HEK293 (cell line): ENCODE results near the gene PCF11.

Source experiments
- CTCF ChIA-PET: fragments of 350-600 bp; formaldehyde crosslinking; extraction: SDS; loops from one replicate; lab custom pipeline; 2021; ENCODE audit warnings: antibody characterized with exemption; lab: Yijun Ruan, JAX
- POLR2A ChIA-PET: fragments of 300-600 bp; formaldehyde crosslinking; extraction: SDS; loops from one replicate; lab custom pipeline; 2020; ENCODE audit warnings: antibody characterized with exemption, inconsistent platforms; lab: Yijun Ruan, JAX
- H3K27ac ChIP-seq: fragments of 200-500 bp; sonication (Bioruptor generic); 2 replicates; pipeline ENCODE4 v1.5.1; 2014; ENCODE audit warnings: low read depth, low read length, control low read depth, inconsistent platforms; ENCODE audit errors: extremely low read depth
- H3K36me3 ChIP-seq, 2 experiments: fragments of 200-500 bp in 1 of 2; sonication (Bioruptor generic) in 1 of 2; 1 replicate in 1 of 2; 2 replicates in 1 of 2; pipeline ENCODE4 v1.5.1; 2014 to 2017; ENCODE audit warnings: inconsistent platforms in 2 of 2, low read length in 2 of 2; ENCODE audit not compliant: control insufficient read depth in 2 of 2, insufficient read depth in 1 of 2
- H3K4me1 ChIP-seq: fragments of 200-500 bp; sonication (Bioruptor generic); 2 replicates; pipeline ENCODE4 v1.5.1; 2014; ENCODE audit warnings: mild to moderate bottlenecking, low read length, inconsistent platforms; ENCODE audit not compliant: control insufficient read depth, insufficient read depth
- H3K4me3 ChIP-seq: 2 replicates; pipeline ENCODE4 v1.5.1; 2011; ENCODE audit warnings: low read depth, mild to moderate bottlenecking, control low read depth, low read length, moderate library complexity
- H3K9me3 ChIP-seq: fragments of 200-500 bp; sonication (Bioruptor generic); 2 replicates; pipeline ENCODE4 v1.5.1; 2014; ENCODE audit warnings: low read depth, low read length, inconsistent platforms; ENCODE audit not compliant: control insufficient read depth, insufficient read depth
- INSM2 ChIP-seq: fragments of 450-650 bp; formaldehyde crosslinking; IDR thresholded peaks from 2 replicates; pipeline ENCODE4 v1.5.1; 2016; ENCODE audit warnings: missing biosample characterization, missing genetic modification characterization
- KLF1 ChIP-seq: fragments of 450-650 bp; formaldehyde crosslinking; IDR thresholded peaks from 2 replicates; pipeline ENCODE4 v1.5.1; 2016; ENCODE audit warnings: missing biosample characterization, missing genetic modification characterization
- KLF9 ChIP-seq: fragments of 450-650 bp; formaldehyde crosslinking; IDR thresholded peaks from 2 replicates; pipeline ENCODE4 v1.5.1; 2016; ENCODE audit warnings: missing biosample characterization, missing genetic modification characterization, low read depth
- OVOL3 ChIP-seq: fragments of 450-650 bp; formaldehyde crosslinking; IDR thresholded peaks from 2 replicates; pipeline ENCODE4 v1.5.1; 2016; ENCODE audit warnings: missing biosample characterization, missing genetic modification characterization
- PRDM2 ChIP-seq: fragments of 450-650 bp; formaldehyde crosslinking; IDR thresholded peaks from 2 replicates; pipeline ENCODE4 v1.5.1; 2016; ENCODE audit warnings: missing biosample characterization, missing genetic modification characterization, borderline replicate concordance
- SP2 ChIP-seq: fragments of 450-650 bp; formaldehyde crosslinking; IDR thresholded peaks from 2 replicates; pipeline ENCODE4 v1.5.1; 2016; ENCODE audit warnings: missing biosample characterization, missing genetic modification characterization
- TSHZ1 ChIP-seq: fragments of 450-650 bp; formaldehyde crosslinking; IDR thresholded peaks from 2 replicates; pipeline ENCODE4 v1.5.1; 2016; ENCODE audit warnings: missing biosample characterization, missing genetic modification characterization, borderline replicate concordance
- YY2 ChIP-seq: fragments of 450-650 bp; formaldehyde crosslinking; IDR thresholded peaks from 2 replicates; pipeline ENCODE4 v1.5.1; 2016; ENCODE audit warnings: missing biosample characterization, missing genetic modification characterization
- ZNF112 ChIP-seq: fragments of 450-650 bp; formaldehyde crosslinking; IDR thresholded peaks from 2 replicates; pipeline ENCODE4 v1.5.0; 2017; ENCODE audit warnings: missing biosample characterization, missing genetic modification characterization
- ZNF175 ChIP-seq: fragments of 450-650 bp; formaldehyde crosslinking; IDR thresholded peaks from 2 replicates; pipeline ENCODE4 v1.5.1; 2016; ENCODE audit warnings: missing biosample characterization, missing genetic modification characterization
- ZNF335 ChIP-seq: fragments of 450-650 bp; formaldehyde crosslinking; conservative IDR thresholded peaks from 2 replicates; pipeline ENCODE4 v1.5.1; 2016; ENCODE audit warnings: missing biosample characterization, missing genetic modification characterization
- ZNF341 ChIP-seq: fragments of 450-650 bp; formaldehyde crosslinking; IDR thresholded peaks from 2 replicates; pipeline ENCODE4; 2016; ENCODE audit warnings: low read depth, missing biosample characterization, missing genetic modification characterization
- ZNF350 ChIP-seq: fragments of 450-650 bp; formaldehyde crosslinking; IDR thresholded peaks from 2 replicates; pipeline ENCODE4 v1.5.0; 2017; ENCODE audit warnings: missing biosample characterization, mild to moderate bottlenecking, missing genetic modification characterization
- ZNF391 ChIP-seq: fragments of 450-650 bp; formaldehyde crosslinking; IDR thresholded peaks from 2 replicates; pipeline ENCODE4 v1.5.1; 2016; ENCODE audit warnings: low read depth, missing biosample characterization, missing genetic modification characterization, borderline replicate concordance
- ZNF571 ChIP-seq: fragments of 450-650 bp; formaldehyde crosslinking; IDR thresholded peaks from 2 replicates; pipeline ENCODE4 v1.5.0; 2017; ENCODE audit warnings: missing biosample characterization, missing genetic modification characterization
- ZNF585B ChIP-seq: fragments of 450-650 bp; formaldehyde crosslinking; IDR thresholded peaks from 2 replicates; pipeline ENCODE4 v1.5.1; 2016; ENCODE audit warnings: missing biosample characterization, missing genetic modification characterization
- ZNF777 ChIP-seq: fragments of 450-650 bp; formaldehyde crosslinking; IDR thresholded peaks from 2 replicates; pipeline ENCODE4 v1.5.1; 2017; ENCODE audit warnings: missing biosample characterization, missing genetic modification characterization, borderline replicate concordance
- TF ChIP-seq, protein P1 (sequence below): fragments of 450-650 bp; IDR thresholded peaks from 2 replicates; pipeline ENCODE4 v1.5.1; 2018; ENCODE audit warnings: missing biosample characterization, missing genetic modification characterization
- TF ChIP-seq, protein P2 (sequence below): fragments of 450-650 bp; formaldehyde crosslinking; IDR thresholded peaks from 2 replicates; pipeline ENCODE4 v1.5.1; 2016; ENCODE audit warnings: missing biosample characterization, missing genetic modification characterization

Gene PCF11

GRCh38 chr11:83156996-83157593 lies at the start of gene PCF11 (continued):
- TF ChIP-seq, protein P1, sequence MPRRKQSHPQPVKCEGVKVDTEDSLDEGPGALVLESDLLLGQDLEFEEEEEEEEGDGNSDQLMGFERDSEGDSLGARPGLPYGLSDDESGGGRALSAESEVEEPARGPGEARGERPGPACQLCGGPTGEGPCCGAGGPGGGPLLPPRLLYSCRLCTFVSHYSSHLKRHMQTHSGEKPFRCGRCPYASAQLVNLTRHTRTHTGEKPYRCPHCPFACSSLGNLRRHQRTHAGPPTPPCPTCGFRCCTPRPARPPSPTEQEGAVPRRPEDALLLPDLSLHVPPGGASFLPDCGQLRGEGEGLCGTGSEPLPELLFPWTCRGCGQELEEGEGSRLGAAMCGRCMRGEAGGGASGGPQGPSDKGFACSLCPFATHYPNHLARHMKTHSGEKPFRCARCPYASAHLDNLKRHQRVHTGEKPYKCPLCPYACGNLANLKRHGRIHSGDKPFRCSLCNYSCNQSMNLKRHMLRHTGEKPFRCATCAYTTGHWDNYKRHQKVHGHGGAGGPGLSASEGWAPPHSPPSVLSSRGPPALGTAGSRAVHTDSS: peak; percentile 63
- TF ChIP-seq KLF1 (tag by site-specific recombination) (peak; percentile 16; the same call in 1 of the 2 replicates), ZNF341 (0 out of 2 replicates have a peak, but pooled peaks have one; percentile 7), YY2 (tag by site-specific recombination) (peak; percentile 65; the same call in 1 of the 2 replicates), INSM2 (tag by site-specific recombination) (peak; percentile 29; the same call in 1 of the 2 replicates), ZNF571 (tag by site-specific recombination) (no peak), KLF9 (tag by site-specific recombination) (peak; percentile 46; the same call in 1 of the 2 replicates), OVOL3 (no peak)
- TF ChIP-seq, all 188 proteins: peak for 21

DNA sequence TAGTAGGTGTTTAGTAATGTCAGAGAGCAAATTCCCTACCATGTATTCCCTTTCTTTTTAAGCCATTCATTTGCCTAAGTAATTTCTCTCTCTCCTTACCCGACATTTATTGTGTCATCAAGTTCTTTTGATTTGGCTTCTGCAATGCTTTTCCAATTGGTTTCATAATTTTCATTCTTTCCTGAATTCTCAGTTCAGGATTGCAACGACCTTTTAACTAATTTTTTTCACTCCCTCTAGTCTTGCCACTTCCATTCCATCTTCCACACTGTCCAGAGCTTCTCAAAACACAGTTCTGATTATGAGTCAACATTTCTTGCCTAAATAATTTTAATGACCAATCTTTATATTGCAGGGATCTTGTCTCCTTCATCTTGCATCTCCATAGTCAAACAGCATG lies 44.0 kb upstream of the PCF11 start:
- H3K36me3 ChIP-seq: no peaks in the 10 kb centered on the region
- H3K4me1 ChIP-seq: no peaks in the 10 kb centered on the region
- no peak overlapping the region for H3K4me3 ChIP-seq
- H3K27ac ChIP-seq: no peak overlapping the region
- no peak for TF ChIP-seq ZNF350 (tag by site-specific recombination)
- TF ChIP-seq ZNF112: no peak
- no peak for TF ChIP-seq ZNF585B (tag by site-specific recombination)
- no peak for TF ChIP-seq ZNF175 (tag by site-specific recombination)
- TF ChIP-seq TSHZ1 (tag by site-specific recombination): no peak
- TF ChIP-seq, protein P2, sequence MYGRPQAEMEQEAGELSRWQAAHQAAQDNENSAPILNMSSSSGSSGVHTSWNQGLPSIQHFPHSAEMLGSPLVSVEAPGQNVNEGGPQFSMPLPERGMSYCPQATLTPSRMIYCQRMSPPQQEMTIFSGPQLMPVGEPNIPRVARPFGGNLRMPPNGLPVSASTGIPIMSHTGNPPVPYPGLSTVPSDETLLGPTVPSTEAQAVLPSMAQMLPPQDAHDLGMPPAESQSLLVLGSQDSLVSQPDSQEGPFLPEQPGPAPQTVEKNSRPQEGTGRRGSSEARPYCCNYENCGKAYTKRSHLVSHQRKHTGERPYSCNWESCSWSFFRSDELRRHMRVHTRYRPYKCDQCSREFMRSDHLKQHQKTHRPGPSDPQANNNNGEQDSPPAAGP (tag by site-specific recombination): no peak
- no peaks in the 10 kb centered on the region for H3K9me3 ChIP-seq
- POLR2A ChIA-PET: no interaction called here
- CTCF ChIA-PET: interaction anchor here (0.6 kb wide), 1 partner anchor 24 kb away, joined by 3 read pairs; no protein-coding TSS in a partner anchor

- H3K27ac ChIP-seq: no peak overlapping the region
- ChIA-PET CTCF (interaction anchor here (0.5 to 1.1 kb wide), 5 partner anchors 17 to 705 kb away, joined by 3 to 4 read pairs (median 3); no protein-coding TSS in a partner anchor), POLR2A (no interaction called here)
- H3K4me3 ChIP-seq: no peak overlapping the region
- H3K9me3 ChIP-seq: no peaks in the 10 kb centered on the region
- H3K4me1 ChIP-seq: no peaks in the 10 kb centered on the region; the same call in 1 of the 2 replicates
- H3K36me3 ChIP-seq: no peaks in the 10 kb centered on the region
- TF ChIP-seq SP2 (tag by site-specific recombination): no peak
- TF ChIP-seq ZNF391 (tag by site-specific recombination): no peak
- TF ChIP-seq ZNF335 (tag by site-specific recombination): no peak
- no peak for TF ChIP-seq PRDM2 (tag by site-specific recombination)
- no peak for TF ChIP-seq ZNF777
These were observed 41.9 kb upstream of the PCF11 start for GRCh38 chr11:83115026-83115425.
